Lower lobe of right lung (tissue), 2 donors: ENCODE data around the gene C14orf180. TPM values are rescaled to one million over a fixed set of nuclear protein-coding genes. Genes with fewer than 3 reads are reported as not detected.
A peak's percentile ranks its signal among the peaks of the same experiment; 100 is the strongest.

Experiments
- ATAC-seq, 2 donors: fragments of 200-7000 bp; cut with Tn5 transposase; one replicate each; pipeline ENCODE4 v1.9.1; 2020 to 2022; ENCODE audit warnings: mild to moderate bottlenecking in 2 of 2, moderate library complexity in 2 of 2
- DNase-seq: peaks from one replicate; pipeline ENCODE4 v3.0.0-alpha.2; 2020
- H3K27ac ChIP-seq: fragments of 200-600 bp; one replicate; pipeline ENCODE4 v1.8.0; 2022
- H3K27me3 ChIP-seq: fragments of 200-600 bp; one replicate; pipeline ENCODE4 v1.8.0; 2022; ENCODE audit warnings: low read depth
- H3K36me3 ChIP-seq: fragments of 200-600 bp; one replicate; pipeline ENCODE4 v1.8.0; 2022; ENCODE audit warnings: mild to moderate bottlenecking
- H3K4me1 ChIP-seq: fragments of 200-600 bp; one replicate; pipeline ENCODE4 v1.8.0; 2022
- H3K4me3 ChIP-seq: fragments of 200-600 bp; one replicate; pipeline ENCODE4 v1.8.0; 2022; ENCODE audit warnings: mild to moderate bottlenecking
- H3K9me3 ChIP-seq: fragments of 200-600 bp; one replicate; pipeline ENCODE4 v1.8.0; 2022
- intact Hi-C: fragments of 100-400 bp; cut with DNase I; formaldehyde crosslinking; loops from one replicate; pipeline ENCODE4 v1.11.0; 2022
- total RNA-seq: library from RNA; stranded (reverse); fragmentation: NEBNext Ultra II Directional; extraction: Animal tissue kit (Norgen Biotek cat#: 25700); gene quantifications from one replicate; pipeline ENCODE4 v1.2.1, GENCODE V29; 2021
- TF ChIP-seq, protein P1 (sequence below): fragments of 200-600 bp; IDR thresholded peaks from one replicate; pipeline ENCODE4 v1.8.0; 2022; ENCODE audit warnings: antibody characterized with exemption, mild to moderate bottlenecking
- donor health status: DM: no; HTN: yes; CAD: no; lungs with severe emphysema.

The C14orf180 gene
- total RNA-seq, 1 donor from 2014 or later = 0.18 TPM

DNA sequence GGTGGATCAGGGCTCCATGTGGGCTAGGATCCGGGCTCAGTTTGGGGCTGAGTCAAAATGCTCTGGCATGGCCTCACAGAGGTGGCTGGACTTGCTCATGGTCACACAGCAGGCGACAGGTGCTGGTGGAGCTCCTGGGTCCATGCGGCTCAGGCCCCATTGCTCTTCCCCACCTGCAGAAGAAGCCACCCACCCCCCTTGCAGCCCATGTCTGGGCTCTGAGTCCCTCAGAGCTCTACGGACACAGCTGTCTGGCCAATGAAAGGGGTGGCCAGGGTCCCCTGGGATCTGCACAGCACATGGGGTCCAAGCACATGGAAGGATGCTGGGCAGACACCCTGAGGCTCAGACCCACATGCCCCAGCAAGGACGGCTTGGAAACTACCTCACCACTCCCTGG lies 17.0 kb upstream of the C14orf180 start:
- intact Hi-C loops = no loop called here
- Histone ChIP-seq H3K27me3 (peaks cover 42% of the 10 kb centered on the region), H3K36me3 (no peaks in the 10 kb centered on the region), H3K9me3 (no peaks in the 10 kb centered on the region), H3K27ac (no peak overlapping the region), H3K4me3 (no peak overlapping the region), H3K4me1 (peaks cover 12% of the 10 kb centered on the region)
- ATAC-seq (no peak), DNase-seq (no peak)
- TF ChIP-seq, protein P1, sequence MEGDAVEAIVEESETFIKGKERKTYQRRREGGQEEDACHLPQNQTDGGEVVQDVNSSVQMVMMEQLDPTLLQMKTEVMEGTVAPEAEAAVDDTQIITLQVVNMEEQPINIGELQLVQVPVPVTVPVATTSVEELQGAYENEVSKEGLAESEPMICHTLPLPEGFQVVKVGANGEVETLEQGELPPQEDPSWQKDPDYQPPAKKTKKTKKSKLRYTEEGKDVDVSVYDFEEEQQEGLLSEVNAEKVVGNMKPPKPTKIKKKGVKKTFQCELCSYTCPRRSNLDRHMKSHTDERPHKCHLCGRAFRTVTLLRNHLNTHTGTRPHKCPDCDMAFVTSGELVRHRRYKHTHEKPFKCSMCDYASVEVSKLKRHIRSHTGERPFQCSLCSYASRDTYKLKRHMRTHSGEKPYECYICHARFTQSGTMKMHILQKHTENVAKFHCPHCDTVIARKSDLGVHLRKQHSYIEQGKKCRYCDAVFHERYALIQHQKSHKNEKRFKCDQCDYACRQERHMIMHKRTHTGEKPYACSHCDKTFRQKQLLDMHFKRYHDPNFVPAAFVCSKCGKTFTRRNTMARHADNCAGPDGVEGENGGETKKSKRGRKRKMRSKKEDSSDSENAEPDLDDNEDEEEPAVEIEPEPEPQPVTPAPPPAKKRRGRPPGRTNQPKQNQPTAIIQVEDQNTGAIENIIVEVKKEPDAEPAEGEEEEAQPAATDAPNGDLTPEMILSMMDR = no peak

DNA sequence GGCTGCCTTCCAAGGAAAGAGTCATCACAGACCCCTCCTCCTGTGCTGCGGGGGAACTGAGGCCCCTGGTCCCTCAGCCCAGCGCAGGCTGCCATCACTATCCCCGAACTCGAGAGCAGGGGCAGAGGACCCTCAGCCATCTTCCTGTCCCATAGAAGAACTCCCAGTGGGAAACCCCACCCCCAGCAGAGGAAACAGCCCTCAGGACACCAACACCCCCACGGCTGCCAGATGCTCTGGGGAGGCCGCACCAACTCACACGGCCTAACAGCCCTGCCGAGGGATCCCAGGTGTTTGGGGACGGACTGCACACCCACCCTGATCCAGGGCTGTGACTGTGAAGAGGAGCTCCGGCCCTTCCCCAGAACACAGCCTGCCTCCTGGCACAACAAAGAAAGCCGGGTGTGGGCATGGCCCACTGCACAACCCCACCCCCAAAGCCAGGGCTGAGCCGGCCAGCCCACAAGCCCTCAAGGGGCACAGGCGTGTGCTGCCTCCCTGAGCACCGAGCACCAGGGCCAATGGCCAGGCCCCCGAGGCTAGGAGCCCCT lies 16.3 kb upstream of the C14orf180 start:
- Histone ChIP-seq H3K9me3 (no peaks in the 10 kb centered on the region), H3K4me1 (peaks cover 12% of the 10 kb centered on the region), H3K27me3 (peaks cover 47% of the 10 kb centered on the region), H3K36me3 (no peaks in the 10 kb centered on the region), H3K27ac (no peak overlapping the region), H3K4me3 (no peak overlapping the region)
- intact Hi-C loops = no loop called here
- no peak for DNase-seq
- no peak for ATAC-seq
- TF ChIP-seq, protein P1 = no peak

DNA sequence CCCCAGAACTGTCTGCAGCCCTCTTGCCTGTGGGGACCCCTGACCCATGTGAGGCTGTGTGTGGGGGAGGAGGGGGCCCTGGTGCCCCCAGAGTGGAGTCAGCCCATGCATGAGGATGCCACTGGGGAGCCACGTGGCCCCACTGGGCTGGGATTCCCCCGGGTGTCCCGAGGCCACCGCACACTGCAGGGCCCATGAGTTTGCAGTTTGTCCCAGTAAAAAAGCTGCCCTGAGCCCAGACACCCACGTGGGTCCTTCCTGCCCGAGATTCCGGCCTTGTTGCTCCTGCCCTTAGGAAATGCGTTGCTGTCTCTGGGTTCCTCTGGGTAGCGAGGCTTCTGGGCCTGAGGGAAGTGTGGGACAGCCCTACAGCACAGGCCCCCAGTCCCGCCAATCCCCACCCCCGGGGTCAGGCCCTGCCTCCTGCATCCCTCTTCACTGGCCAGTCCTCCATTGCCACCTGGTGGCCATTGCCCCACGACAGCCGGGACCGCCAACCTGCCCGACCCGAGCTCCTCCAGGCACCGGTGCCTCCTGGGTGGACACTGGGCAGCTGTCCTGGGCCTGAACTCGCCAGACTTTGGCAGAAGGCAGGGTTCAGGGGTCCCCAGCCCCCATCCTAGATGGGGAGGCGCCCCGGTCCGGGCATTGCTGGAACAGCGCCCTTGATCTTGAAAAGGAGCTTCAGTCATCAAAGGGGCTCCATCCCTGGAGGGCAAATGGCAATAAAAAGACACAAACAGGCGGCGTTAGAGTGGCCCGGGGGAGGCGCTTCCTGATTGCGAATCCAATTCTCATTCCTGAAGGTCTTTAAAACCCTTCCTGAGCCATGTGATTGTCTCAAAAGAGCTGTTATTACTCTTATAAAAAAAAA lies 15.6 kb upstream of the C14orf180 start:
- Histone ChIP-seq H3K27me3 (peaks cover 53% of the 10 kb centered on the region), H3K4me1 (peaks cover 12% of the 10 kb centered on the region), H3K9me3 (no peaks in the 10 kb centered on the region), H3K27ac (no peak overlapping the region), H3K36me3 (no peaks in the 10 kb centered on the region), H3K4me3 (no peak overlapping the region)
- TF ChIP-seq, protein P1 = peak; percentile 86
- ATAC-seq (peak; percentile 60 to 76), DNase-seq (peak; percentile 71)
- intact Hi-C loops = no loop called here

DNA sequence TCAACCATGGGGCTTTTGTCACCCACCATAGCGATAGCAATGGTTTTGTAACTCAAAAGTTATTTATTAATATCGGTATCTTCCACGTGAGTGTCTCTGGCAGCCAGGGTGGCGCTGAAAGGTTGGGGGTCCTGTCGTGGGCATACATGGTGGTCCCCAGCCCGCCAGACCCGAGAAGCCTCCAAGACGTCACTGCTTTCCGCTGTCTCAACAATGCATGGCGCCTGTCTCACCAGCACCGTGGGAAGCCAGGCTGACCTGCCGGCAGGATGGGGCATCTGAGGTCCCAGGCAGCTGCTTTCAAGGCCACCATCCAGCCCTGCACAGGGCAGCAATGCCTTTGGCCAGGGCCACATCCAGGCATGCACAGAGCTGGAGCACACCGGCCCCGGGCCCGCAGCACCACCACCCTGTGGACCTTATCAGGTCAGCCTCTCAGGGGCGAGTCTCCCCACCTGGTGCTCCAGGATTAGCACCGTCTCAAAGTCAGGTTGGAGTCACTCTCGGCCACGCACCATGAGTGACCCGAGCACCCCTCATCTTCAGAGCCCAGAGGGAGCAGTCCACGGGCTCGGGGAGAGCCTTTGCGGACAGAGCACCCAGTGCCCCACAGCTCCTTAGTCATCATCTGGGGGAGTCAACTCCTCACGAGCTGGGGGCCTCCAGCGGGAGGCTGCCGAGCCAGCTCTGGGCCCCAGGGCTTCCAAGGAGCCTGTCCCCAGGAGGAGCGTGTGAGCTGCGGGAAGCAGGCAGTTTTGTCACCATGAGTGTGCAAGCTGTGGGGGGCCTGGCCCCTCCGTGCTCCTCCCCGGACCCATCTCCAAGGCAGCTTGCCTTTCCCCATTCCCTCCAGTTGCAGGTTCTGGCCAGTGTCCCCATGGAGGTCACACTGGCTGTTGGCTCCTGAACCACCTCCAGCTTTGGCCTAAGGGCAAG lies 14.6 kb upstream of the C14orf180 start:
- Histone ChIP-seq H3K9me3 (no peaks in the 10 kb centered on the region), H3K4me3 (no peak overlapping the region), H3K27me3 (peaks cover 53% of the 10 kb centered on the region), H3K27ac (no peak overlapping the region), H3K4me1 (peaks cover 12% of the 10 kb centered on the region), H3K36me3 (no peaks in the 10 kb centered on the region)
- TF ChIP-seq, protein P1 = no peak
- DNase-seq (no peak), ATAC-seq (no peak)
- intact Hi-C loops = no loop called here

DNA sequence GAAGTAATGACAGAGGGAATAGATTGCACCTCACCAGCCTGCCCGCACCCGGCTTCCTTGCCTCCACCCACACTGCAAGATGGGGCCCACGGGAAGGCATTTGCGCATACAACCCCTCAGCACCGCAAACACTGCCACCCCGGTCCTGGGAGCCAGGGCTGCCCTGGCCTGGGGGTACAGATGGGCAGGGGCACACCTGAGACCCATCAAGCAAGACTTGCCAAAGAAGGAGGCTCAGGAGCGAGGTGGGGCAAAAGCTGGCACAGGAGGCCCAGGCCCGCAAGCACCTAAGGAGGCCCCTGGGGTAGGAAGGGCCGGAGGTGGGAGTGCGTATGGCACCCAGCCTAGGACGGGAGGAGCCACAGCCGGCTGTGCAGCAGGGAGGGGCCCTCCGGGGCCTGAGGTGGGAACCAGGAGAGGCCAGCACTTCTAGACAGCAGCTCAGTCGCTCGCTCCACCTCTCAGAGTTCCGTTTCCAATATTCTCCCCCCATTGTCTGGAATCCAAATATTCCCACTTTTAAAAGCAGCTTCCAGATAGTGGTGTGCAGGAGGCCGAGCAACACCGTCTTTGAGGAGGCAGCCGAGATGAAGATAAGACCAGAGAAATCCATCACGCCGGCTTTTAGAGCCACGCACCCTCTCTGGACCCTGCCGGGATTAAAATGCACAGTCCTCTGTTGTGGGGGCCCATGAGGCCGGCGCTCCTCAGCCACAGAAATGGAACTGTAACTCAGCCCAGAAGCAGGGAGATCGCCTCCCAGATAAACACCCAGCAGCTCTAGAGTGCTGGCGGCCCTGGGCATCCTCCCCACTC lies 12.2 kb upstream of the C14orf180 start:
- Histone ChIP-seq H3K9me3 (no peaks in the 10 kb centered on the region), H3K27ac (no peak overlapping the region), H3K27me3 (peaks cover 68% of the 10 kb centered on the region), H3K4me1 (peaks cover 12% of the 10 kb centered on the region), H3K4me3 (no peak overlapping the region), H3K36me3 (no peaks in the 10 kb centered on the region)
- ATAC-seq (no peak), DNase-seq (no peak)
- TF ChIP-seq, protein P1 = no peak
- intact Hi-C loops = no loop called here
